Measurements from ENCODE around the gene FKBP5.
A peak's percentile ranks its signal among the peaks of the same experiment; 100 is the strongest.
"Not testable (repeated sequence)": the region's sequence is repeated elsewhere in the genome, so short reads cannot be mapped to it uniquely, and the experiment has no call there.

FKBP5 gene

DNA sequence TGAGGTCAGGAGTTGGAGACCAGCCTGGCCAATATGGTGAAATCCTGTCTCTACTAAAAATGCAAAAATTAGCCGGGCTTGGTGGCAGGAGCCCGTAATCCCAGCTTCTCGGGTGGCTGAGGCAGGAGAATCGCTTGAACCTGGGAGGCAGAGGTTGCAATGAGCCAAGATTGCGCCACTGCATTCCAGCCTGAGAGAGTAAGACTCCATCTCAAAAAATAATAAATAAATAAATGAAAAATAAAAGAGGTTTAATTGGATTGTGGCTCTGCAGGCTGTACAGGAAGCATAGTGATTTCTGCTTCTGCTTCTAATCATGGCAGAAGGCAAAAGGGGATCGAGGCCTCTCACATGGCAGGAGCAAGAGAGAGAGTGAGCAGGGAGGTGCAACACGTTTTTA, 9.7 kb upstream of the FKBP5 start:
- H3K4me3 ChIP-seq (ENCODE audit: low read length in 2 of 2); H4K91ac ChIP-seq (ENCODE audit: low read depth, low read length, poor library complexity); H2BK12ac ChIP-seq (ENCODE audit: low read length): not testable (repeated sequence)

DNA sequence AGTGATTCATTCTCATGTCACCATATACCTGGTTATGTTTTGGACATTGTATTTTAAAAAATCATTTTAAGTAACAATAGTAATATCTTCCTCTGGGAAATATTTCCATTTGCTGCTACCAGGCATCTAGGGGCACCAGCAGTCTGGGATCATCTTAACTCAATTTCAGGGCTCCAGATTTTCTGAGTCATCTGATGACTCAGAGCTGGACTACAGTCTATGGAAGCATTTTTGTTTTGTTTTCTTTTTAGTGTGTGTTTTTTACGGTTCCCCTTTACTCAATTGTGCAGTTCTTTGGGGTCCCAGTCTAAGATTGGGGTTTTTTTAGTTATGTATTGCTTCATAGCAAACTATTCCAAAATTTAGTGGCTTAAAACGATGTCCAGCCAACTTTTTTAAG, 5.7 kb upstream of the FKBP5 start:
- Histone ChIP-seq H4K8ac (ENCODE audit: low read depth, low read length) (no peak overlapping the region), H2BK12ac (ENCODE audit: low read length) (no peak overlapping the region), H2BK5ac (ENCODE audit: low read length) (no peak overlapping the region), H3K18ac (ENCODE audit: low read length) (no peak overlapping the region), H3K27ac (replicated peaks; ENCODE audit: low read length) (no peak overlapping the region), H3K4me2 (ENCODE audit: insufficient read depth, low read length, poor library complexity, severe bottlenecking) (no peak overlapping the region), H3K4me1 (ENCODE audit: control insufficient read depth in 2 of 2, insufficient read depth in 1 of 2, low read depth in 1 of 2, low read length in 2 of 2) (peaks cover 0 to 8% of the 10 kb centered on the region in 2 donors), H3K9ac (ENCODE audit: low read depth, low read length, poor library complexity) (no peak overlapping the region), H4K91ac (ENCODE audit: low read depth, low read length, poor library complexity) (no peak overlapping the region), H2AK5ac (ENCODE audit: low read depth, low read length) (no peak overlapping the region), H3K4ac (ENCODE audit: low read length) (no peak overlapping the region), H3K36me3 (replicated peaks in 1 of 2; ENCODE audit: control insufficient read depth in 2 of 2, insufficient read depth in 2 of 2, low read length in 2 of 2) (no peaks in the 10 kb centered on the region), H3K23ac (ENCODE audit: low read depth, low read length, poor library complexity) (no peak overlapping the region), H2AFZ (ENCODE audit: low read length) (no peak overlapping the region), H3K4me3 (ENCODE audit: low read length in 2 of 2) (no peak overlapping the region), H2BK15ac (ENCODE audit: low read length) (no peak overlapping the region), H3K9me3 (replicated peaks in 1 of 2; ENCODE audit: control insufficient read depth in 2 of 2, insufficient read depth in 1 of 2, low read depth in 1 of 2, low read length in 2 of 2) (peaks cover 0 to 7% of the 10 kb centered on the region in 2 donors), H2BK120ac (ENCODE audit: low read depth, low read length) (no peak overlapping the region), H3K79me1 (ENCODE audit: low read depth, low read length) (no peaks in the 10 kb centered on the region), H3K27me3 (ENCODE audit: control insufficient read depth in 3 of 3, insufficient read depth in 3 of 3, low read depth in 1 of 3, low read length in 3 of 3) (no peaks in the 10 kb centered on the region), H3K14ac (ENCODE audit: low read length) (no peak overlapping the region)
- no CpG with 5 or more reads among the region's 2 CpGs for WGBS, 2 donors (ENCODE audit: extremely low coverage in 2 of 2, insufficient read length in 2 of 2, insufficient replicate concordance in 1 of 2)
- DNase-seq (ENCODE audit: low spot score) = no peak

More for the DNA sequence above, 9.7 kb upstream of the FKBP5 start:
- not testable (repeated sequence) for H2BK5ac ChIP-seq (ENCODE audit: low read length); H3K27ac ChIP-seq (replicated peaks; ENCODE audit: low read length); H3K9ac ChIP-seq (ENCODE audit: low read depth, low read length, poor library complexity); H2BK120ac ChIP-seq (ENCODE audit: low read depth, low read length); H2BK15ac ChIP-seq (ENCODE audit: low read length); H2AFZ ChIP-seq (ENCODE audit: low read length); H2AK5ac ChIP-seq (ENCODE audit: low read depth, low read length); H3K9me3 ChIP-seq (replicated peaks in 1 of 2; ENCODE audit: control insufficient read depth in 2 of 2, insufficient read depth in 1 of 2, low read depth in 1 of 2, low read length in 2 of 2); DNase-seq (ENCODE audit: low spot score); H3K79me1 ChIP-seq (ENCODE audit: low read depth, low read length); H4K8ac ChIP-seq (ENCODE audit: low read depth, low read length); H3K27me3 ChIP-seq (ENCODE audit: control insufficient read depth in 3 of 3, insufficient read depth in 3 of 3, low read depth in 1 of 3, low read length in 3 of 3); H3K14ac ChIP-seq (ENCODE audit: low read length); H3K23ac ChIP-seq (ENCODE audit: low read depth, low read length, poor library complexity); H3K4me2 ChIP-seq (ENCODE audit: insufficient read depth, low read length, poor library complexity, severe bottlenecking); H3K36me3 ChIP-seq (replicated peaks in 1 of 2; ENCODE audit: control insufficient read depth in 2 of 2, insufficient read depth in 2 of 2, low read length in 2 of 2); H3K18ac ChIP-seq (ENCODE audit: low read length); H3K4ac ChIP-seq (ENCODE audit: low read length); H3K4me1 ChIP-seq (ENCODE audit: control insufficient read depth in 2 of 2, insufficient read depth in 1 of 2, low read depth in 1 of 2, low read length in 2 of 2)
- WGBS, 2 donors (ENCODE audit: extremely low coverage in 2 of 2, insufficient read length in 2 of 2, insufficient replicate concordance in 1 of 2) = no CpG with 5 or more reads among the region's 7 CpGs

DNA sequence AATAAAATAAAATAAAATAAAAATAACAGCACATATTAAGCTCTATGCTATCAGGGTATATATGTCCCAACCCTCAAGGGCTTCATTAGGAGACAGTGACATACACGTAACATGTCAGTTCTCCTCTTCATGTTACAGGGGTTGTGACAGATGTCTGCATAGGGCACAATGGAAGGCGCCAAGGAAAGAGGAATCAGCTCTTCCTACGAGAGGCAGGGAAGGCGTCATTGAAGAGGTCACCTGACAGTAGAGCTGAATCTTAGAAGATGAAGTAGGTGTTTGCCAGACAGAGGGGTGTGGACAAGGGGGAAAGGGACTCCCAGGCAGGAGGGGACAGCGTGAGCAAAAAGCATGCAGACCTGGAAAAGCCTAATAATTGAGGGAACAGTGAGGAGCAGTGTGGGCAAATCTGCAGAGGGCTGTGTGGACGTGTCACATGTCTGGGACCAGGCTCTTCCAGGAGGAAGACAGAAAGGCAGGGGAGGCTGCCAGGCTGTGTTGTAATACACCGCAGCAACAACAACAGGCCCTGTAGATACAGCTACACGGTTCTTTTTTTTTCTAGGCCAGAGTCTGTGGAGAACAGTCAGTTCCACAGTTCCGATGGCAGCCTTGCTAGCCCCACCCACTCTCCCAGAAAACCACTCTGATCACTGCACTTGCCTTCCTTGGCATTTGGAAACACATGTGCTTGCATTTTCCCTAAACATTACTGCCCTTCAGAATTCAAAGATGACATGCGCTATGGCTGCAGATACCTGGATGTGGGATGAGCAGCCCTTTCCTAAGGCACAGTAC, 2.5 kb upstream of the FKBP5 start:
- no peak overlapping the region for H4K91ac ChIP-seq (ENCODE audit: low read depth, low read length, poor library complexity)
- H3K36me3 ChIP-seq (replicated peaks in 1 of 2; ENCODE audit: control insufficient read depth in 2 of 2, insufficient read depth in 2 of 2, low read length in 2 of 2) = no peaks in the 10 kb centered on the region
- no peak overlapping the region for H4K8ac ChIP-seq (ENCODE audit: low read depth, low read length)
- no peak overlapping the region for H3K23ac ChIP-seq (ENCODE audit: low read depth, low read length, poor library complexity)
- no peak overlapping the region for H2BK120ac ChIP-seq (ENCODE audit: low read depth, low read length)
- H3K9ac ChIP-seq (ENCODE audit: low read depth, low read length, poor library complexity) = no peak overlapping the region
- no peak overlapping the region for H3K4ac ChIP-seq (ENCODE audit: low read length)
- peaks cover 5% of the 10 kb centered on the region for H3K79me1 ChIP-seq (ENCODE audit: low read depth, low read length)
- no peak overlapping the region for H2BK12ac ChIP-seq (ENCODE audit: low read length)
- H3K27me3 ChIP-seq (ENCODE audit: control insufficient read depth in 3 of 3, insufficient read depth in 3 of 3, low read depth in 1 of 3, low read length in 3 of 3) = no peaks in the 10 kb centered on the region
- peak overlapping the region; percentile 31 for H3K18ac ChIP-seq (ENCODE audit: low read length)
- H2AFZ ChIP-seq (ENCODE audit: low read length) = peak overlapping the region; percentile 77
- peak overlapping the region in 1 of 2 donors; percentile 30 for H3K4me3 ChIP-seq (ENCODE audit: low read length in 2 of 2)
- H2BK15ac ChIP-seq (ENCODE audit: low read length) = no peak overlapping the region
- H3K4me2 ChIP-seq (ENCODE audit: insufficient read depth, low read length, poor library complexity, severe bottlenecking) = no peak overlapping the region
- no peak overlapping the region for H2AK5ac ChIP-seq (ENCODE audit: low read depth, low read length)
- H3K4me1 ChIP-seq (ENCODE audit: control insufficient read depth in 2 of 2, insufficient read depth in 1 of 2, low read depth in 1 of 2, low read length in 2 of 2) = peaks cover 4 to 11% of the 10 kb centered on the region in 2 donors
- no peak for DNase-seq (ENCODE audit: low spot score)
- H3K14ac ChIP-seq (ENCODE audit: low read length) = no peak overlapping the region
- no peak overlapping the region for H3K27ac ChIP-seq (replicated peaks; ENCODE audit: low read length)
- peaks cover 0 to 7% of the 10 kb centered on the region in 2 donors for H3K9me3 ChIP-seq (replicated peaks in 1 of 2; ENCODE audit: control insufficient read depth in 2 of 2, insufficient read depth in 1 of 2, low read depth in 1 of 2, low read length in 2 of 2)
- no peak overlapping the region for H2BK5ac ChIP-seq (ENCODE audit: low read length)
- no CpG with 5 or more reads among the region's 10 CpGs for WGBS, 2 donors (ENCODE audit: extremely low coverage in 2 of 2, insufficient read length in 2 of 2, insufficient replicate concordance in 1 of 2)

- Histone ChIP-seq H2BK5ac (ENCODE audit: low read length) (no peak overlapping the region), H3K4ac (ENCODE audit: low read length) (no peak overlapping the region), H2AK5ac (ENCODE audit: low read depth, low read length) (no peak overlapping the region), H3K27ac (replicated peaks; ENCODE audit: low read length) (no peak overlapping the region), H3K14ac (ENCODE audit: low read length) (no peak overlapping the region), H4K8ac (ENCODE audit: low read depth, low read length) (no peak overlapping the region), H3K79me1 (ENCODE audit: low read depth, low read length) (peaks cover 5% of the 10 kb centered on the region), H3K4me3 (ENCODE audit: low read length in 2 of 2) (no peak overlapping the region), H2AFZ (ENCODE audit: low read length) (no peak overlapping the region), H2BK15ac (ENCODE audit: low read length) (no peak overlapping the region), H3K27me3 (ENCODE audit: control insufficient read depth in 3 of 3, insufficient read depth in 3 of 3, low read depth in 1 of 3, low read length in 3 of 3) (no peaks in the 10 kb centered on the region), H3K18ac (ENCODE audit: low read length) (no peak overlapping the region), H3K4me1 (ENCODE audit: control insufficient read depth in 2 of 2, insufficient read depth in 1 of 2, low read depth in 1 of 2, low read length in 2 of 2) (peaks cover 4 to 11% of the 10 kb centered on the region in 2 donors), H3K36me3 (replicated peaks in 1 of 2; ENCODE audit: control insufficient read depth in 2 of 2, insufficient read depth in 2 of 2, low read length in 2 of 2) (no peaks in the 10 kb centered on the region), H3K23ac (ENCODE audit: low read depth, low read length, poor library complexity) (no peak overlapping the region), H3K9ac (ENCODE audit: low read depth, low read length, poor library complexity) (no peak overlapping the region), H2BK12ac (ENCODE audit: low read length) (no peak overlapping the region), H4K91ac (ENCODE audit: low read depth, low read length, poor library complexity) (no peak overlapping the region), H2BK120ac (ENCODE audit: low read depth, low read length) (no peak overlapping the region), H3K9me3 (replicated peaks in 1 of 2; ENCODE audit: control insufficient read depth in 2 of 2, insufficient read depth in 1 of 2, low read depth in 1 of 2, low read length in 2 of 2) (peaks cover 0 to 7% of the 10 kb centered on the region in 2 donors), H3K4me2 (ENCODE audit: insufficient read depth, low read length, poor library complexity, severe bottlenecking) (no peak overlapping the region)
- no peak for DNase-seq (ENCODE audit: low spot score)
- WGBS, 2 donors (ENCODE audit: extremely low coverage in 2 of 2, insufficient read length in 2 of 2, insufficient replicate concordance in 1 of 2) = no CpG with 5 or more reads among the region's 9 CpGs
These were observed 1.8 kb upstream of the FKBP5 start for GRCh38 chr6:35690484-35690883.

All from neuronal stem cell (in vitro differentiated cells).